HepG2 (cell line): ENCODE results near the gene TMED6. TPM values are rescaled to one million over a fixed set of nuclear protein-coding genes. Genes with fewer than 3 reads are reported as not detected.

Experiments
- AGO2 ChIP-seq: fragments of 200-400 bp; formaldehyde crosslinking; optimal IDR thresholded peaks from 2 replicates; pipeline ENCODE3; 2017; ENCODE audit warnings: mild to moderate bottlenecking, low read depth, low read length, moderate library complexity
- AHR ChIP-seq: IDR thresholded peaks from 2 replicates; pipeline ENCODE4 v1.6.1; 2018; ENCODE audit warnings: missing genetic modification reagents, missing compliant biosample characterization
- CENPBD1 ChIP-seq: sonication (generic); formaldehyde crosslinking; IDR thresholded peaks from 2 replicates; pipeline ENCODE4 v1.8.0; 2022; ENCODE audit warnings: missing genetic modification reagents, low read depth, mild to moderate bottlenecking, borderline replicate concordance
- CHCHD3 ChIP-seq: sonication (generic); formaldehyde crosslinking; IDR thresholded peaks from 2 replicates; pipeline ENCODE4 v1.8.0; 2022; ENCODE audit warnings: mild to moderate bottlenecking, missing genetic modification reagents, moderate library complexity
- CTCF ChIP-seq: sonication (generic); formaldehyde crosslinking; IDR thresholded peaks from 2 replicates; pipeline ENCODE4 v1.5.0; 2020; ENCODE audit warnings: mild to moderate bottlenecking, missing genetic modification reagents, moderate library complexity
- GTF2F1 ChIP-seq: fragments of 150-350 bp; IDR thresholded peaks from 2 replicates; pipeline ENCODE4 v1.6.1; 2014; ENCODE audit warnings: low read length
- HDAC2 ChIP-seq: sonication (generic); formaldehyde crosslinking; IDR thresholded peaks from 2 replicates; pipeline ENCODE4 v1.4.0; 2020; ENCODE audit warnings: missing genetic modification reagents
- KIAA2018 ChIP-seq: sonication (generic); formaldehyde crosslinking; IDR thresholded peaks from 2 replicates; pipeline ENCODE4 v1.5.0; 2020; ENCODE audit warnings: mild to moderate bottlenecking, missing genetic modification reagents, borderline replicate concordance
- KLF16 ChIP-seq, 2 experiments: sonication (generic) in 1 of 2; formaldehyde crosslinking in 1 of 2; IDR thresholded peaks; 2 replicates each; pipeline versions ENCODE4 v1.6.1 to v1.8.0; 2016 to 2023; ENCODE audit warnings: missing genetic modification reagents in 2 of 2, missing compliant biosample characterization in 1 of 2
- POLR2G ChIP-seq: fragments of 200-400 bp; formaldehyde crosslinking; IDR thresholded peaks from 2 replicates; pipeline ENCODE4 v1.6.1; 2018; ENCODE audit warnings: mild to moderate bottlenecking, low read depth, low read length, moderate library complexity
- REL ChIP-seq: sonication (generic); formaldehyde crosslinking; conservative IDR thresholded peaks from 2 replicates; pipeline ENCODE4 v1.8.0; 2022; ENCODE audit warnings: mild to moderate bottlenecking, missing genetic modification reagents, moderate library complexity
- REPIN1 ChIP-seq: sonication (generic); formaldehyde crosslinking; IDR thresholded peaks from 2 replicates; pipeline ENCODE4 v1.8.0; 2022; ENCODE audit warnings: missing genetic modification reagents, low read depth, mild to moderate bottlenecking, borderline replicate concordance
- RORA ChIP-seq: sonication (generic); formaldehyde crosslinking; IDR thresholded peaks from 2 replicates; pipeline ENCODE4 v1.5.0; 2020; ENCODE audit warnings: mild to moderate bottlenecking, missing genetic modification reagents, moderate library complexity
- SP140L ChIP-seq: sonication (generic); formaldehyde crosslinking; IDR thresholded peaks from 2 replicates; pipeline ENCODE4 v1.4.0; 2020; ENCODE audit warnings: missing genetic modification reagents, borderline replicate concordance
- TAF1 ChIP-seq: sonication (generic); formaldehyde crosslinking; IDR thresholded peaks from 2 replicates; pipeline ENCODE4 v1.4.0; 2020; ENCODE audit warnings: missing genetic modification reagents
- XBP1 ChIP-seq: sonication (generic); formaldehyde crosslinking; IDR thresholded peaks from 2 replicates; pipeline ENCODE4 v1.5.0; 2020; ENCODE audit warnings: missing genetic modification reagents
- ZFP41 ChIP-seq: sonication (generic); formaldehyde crosslinking; IDR thresholded peaks from 2 replicates; pipeline ENCODE4 v1.4.0; 2020; ENCODE audit warnings: mild to moderate bottlenecking, missing genetic modification reagents, borderline replicate concordance
- ZGPAT ChIP-seq: IDR thresholded peaks from 2 replicates; pipeline ENCODE4 v1.6.1; 2016; ENCODE audit warnings: mild to moderate bottlenecking
- polyA plus RNA-seq, 8 experiments: library from polyadenylated mRNA; depleted of rRNA in 3 of 8; stranded (reverse) in 7 of 8; unstranded in 1 of 8; fragments of >200 nt; fragmentation: Illumina TruSeq in 4 of 8; extraction: Trizol in 4 of 8; gene quantifications; 2 replicates each; pipeline versions ENCODE4 v1.2.1 to v1.2.3, GENCODE V29; 2011 to 2016; ENCODE audit warnings: low read depth in 4 of 8, missing spikeins in 1 of 8, mixed read lengths in 1 of 8; ENCODE audit not compliant: insufficient read depth in 1 of 8
- total RNA-seq, 5 experiments: library from RNA; depleted of rRNA; stranded (reverse); fragments of >200 nt; fragmentation: Illumina TruSeq; extraction: Trizol; gene quantifications; 2 replicates each; pipeline ENCODE4 v1.2.3, GENCODE V29; 2016; ENCODE audit warnings: low read depth in 1 of 5

Gene TMED6
- total and polyA plus RNA-seq, 2 of the 13 experiments (the other 11 are each of a cell fraction or from before 2014, with no cell fraction given), result 9.8 to 14.4 TPM

GRCh38 chr16:69326172-69326873, 25.3 kb downstream of the TMED6 start (continued):
- TF ChIP-seq RORA (no peak), REPIN1 (CRISPR knock-in tag) (peak; percentile 69; the same call in 1 of the 2 replicates), CHCHD3 (CRISPR knock-in tag) (no peak), SP140L (no peak), KLF16 (CRISPR knock-in tag; IDR thresholded peaks at IDR 0.05) (peak in 1 of 2 experiments; percentile 71; a peak in 2 of 4 replicates), AHR (CRISPR knock-in tag) (0 out of 2 replicates have a peak, but pooled peaks have one; percentile 30), REL (CRISPR knock-in tag) (no peak), TAF1 (no peak; the same call in 1 of the 2 replicates), POLR2G (peak; percentile 52; the same call in 1 of the 2 replicates), ZGPAT (CRISPR knock-in tag) (peak; percentile 59), XBP1 (CRISPR knock-in tag) (no peak), CENPBD1 (CRISPR knock-in tag) (no peak), AGO2 (no peak), HDAC2 (CRISPR knock-in tag) (peak; percentile 91; the same call in 1 of the 2 replicates), GTF2F1 (no peak), KIAA2018 (CRISPR knock-in tag) (no peak), CTCF (CRISPR knock-in tag) (no peak), ZFP41 (CRISPR knock-in tag) (no peak)
